EH (cell line): ENCODE results near the gene ORAI1.
A peak's percentile ranks its signal among the peaks of the same experiment; 100 is the strongest.
"Not testable (repeated sequence)": the region's sequence is repeated elsewhere in the genome, so short reads cannot be mapped to it uniquely, and the experiment has no call there.

Experiments
- DNase-seq: peaks from one replicate; pipeline ENCODE4 v3.0.0-alpha.2; 2015; ENCODE audit warnings: low read depth

Gene ORAI1

GRCh38 chr12:121649322-121649721 lies 23.0 kb downstream of the ORAI1 start:
- DNase-seq, result no peak

- DNase-seq, result no peak
Measured at GRCh38 chr12:121649819-121650353, 23.6 kb downstream of the ORAI1 start.

DNA sequence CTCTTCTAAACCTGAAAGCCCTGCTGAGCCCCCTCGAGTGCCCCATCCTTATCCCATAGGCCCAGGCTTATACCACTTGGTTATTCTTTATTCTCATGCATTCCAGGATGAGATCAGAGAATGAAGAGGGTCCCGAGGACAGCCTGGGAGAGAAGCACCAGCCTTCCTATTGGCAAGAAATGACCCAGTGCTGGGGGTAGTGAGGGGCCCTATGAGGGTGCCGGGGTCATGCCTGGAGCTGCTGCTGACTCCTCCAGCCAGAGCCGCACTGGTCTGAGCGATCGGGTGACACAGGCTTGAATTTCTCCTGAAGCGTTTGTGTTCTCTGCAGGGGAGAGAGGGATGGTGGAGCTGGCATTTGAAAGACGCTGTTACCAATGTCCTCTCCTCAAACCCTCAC lies 25.0 kb downstream of the ORAI1 start:
- no peak for DNase-seq

DNA sequence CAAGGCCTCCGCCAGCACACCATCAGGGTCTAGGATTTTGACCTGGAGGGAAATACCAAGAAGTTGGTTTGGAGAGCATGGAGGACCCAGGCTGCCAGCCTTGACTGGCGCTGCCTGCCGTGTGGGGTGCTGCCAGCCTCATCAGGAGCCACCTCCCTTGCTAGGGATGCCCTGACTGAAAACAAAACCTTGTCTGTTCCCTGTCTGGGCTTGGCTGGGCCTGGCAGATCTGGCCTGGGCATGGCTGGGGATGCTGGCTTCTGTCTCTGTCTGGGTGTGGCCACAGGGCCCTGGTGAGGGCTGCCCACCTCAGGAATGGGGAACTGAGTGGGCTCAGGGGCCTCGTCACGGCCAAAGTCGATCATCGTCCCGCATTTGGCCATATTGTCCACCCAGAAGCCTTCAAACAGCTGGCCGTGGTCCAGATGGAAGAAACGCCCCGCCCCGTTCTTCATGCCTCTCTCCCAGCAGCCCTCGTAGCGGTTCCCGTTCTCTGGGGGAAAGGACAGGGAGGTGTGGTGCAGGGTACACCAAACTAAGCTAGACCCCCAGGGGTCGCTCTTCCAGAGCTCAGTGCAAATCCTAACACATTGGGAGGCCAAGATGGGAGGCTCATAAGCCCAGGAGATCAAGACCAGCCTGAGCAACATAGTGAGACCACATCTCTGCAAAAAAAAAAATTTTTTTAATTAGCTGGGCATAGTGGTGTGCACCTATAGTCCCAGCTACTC lies 26.6 kb downstream of the ORAI1 start:
- DNase-seq, result no peak

DNA sequence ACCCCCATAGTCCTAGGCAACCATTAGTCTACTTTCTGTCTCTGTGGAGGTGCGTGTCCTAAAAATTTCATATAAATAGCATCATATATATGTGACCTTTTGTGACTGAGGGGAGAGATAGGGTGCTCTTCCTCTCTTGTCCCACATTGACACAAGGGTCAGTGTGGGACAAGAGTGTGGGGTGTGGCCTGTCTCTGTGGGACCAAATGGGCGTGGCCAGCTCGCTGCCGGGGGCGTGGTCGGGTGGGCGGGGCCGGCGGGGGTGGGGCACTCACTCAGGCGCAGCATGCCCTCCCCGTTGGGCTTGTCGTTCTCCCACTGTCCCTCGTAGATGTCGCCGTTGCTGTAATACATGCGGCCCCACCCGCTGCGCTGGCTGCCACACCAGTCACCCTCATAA lies 27.7 kb downstream of the ORAI1 start:
- no peak for DNase-seq

DNA sequence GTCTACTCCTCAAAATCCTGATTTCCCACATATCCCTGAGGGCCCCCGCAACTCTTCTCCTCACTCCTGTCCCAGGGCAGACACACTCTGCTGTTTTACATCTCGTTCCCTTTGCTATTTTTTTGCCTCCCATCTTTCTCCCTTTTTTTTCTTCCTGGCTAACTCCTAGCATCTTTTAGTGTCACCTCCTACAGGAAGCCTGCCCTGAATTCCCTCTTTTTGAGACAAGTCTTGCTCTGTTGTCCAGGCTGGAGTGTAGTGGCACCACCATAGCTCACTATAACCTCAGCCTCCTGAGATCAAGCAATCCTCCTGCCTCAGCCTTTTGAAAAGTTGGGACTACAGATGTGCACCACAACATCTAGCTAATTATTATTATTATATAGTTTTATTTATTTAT lies 29.8 kb downstream of the ORAI1 start:
- DNase-seq, result no peak

GRCh38 chr12:121657305-121658008 lies 31.1 kb downstream of the ORAI1 start:
- DNase-seq, result peak; percentile 27

GRCh38 chr12:121661353-121662105 lies 35.2 kb downstream of the ORAI1 start:
- not testable (repeated sequence) for DNase-seq

GRCh38 chr12:121663610-121663929 lies 37.2 kb downstream of the ORAI1 start:
- DNase-seq, result no peak

GRCh38 chr12:121666829-121667228 lies 40.5 kb downstream of the ORAI1 start:
- DNase-seq, result not testable (repeated sequence)

- peak; percentile 44 for DNase-seq
Measured at GRCh38 chr12:121668750-121669520, 42.6 kb downstream of the ORAI1 start.

GRCh38 chr12:121669521-121669900 lies 43.2 kb downstream of the ORAI1 start, which contains the start of gene MORN3:
MORN3 (minus strand) TSS chr12:121669654; CDS start chr12:121669483, 171 bp downstream.
- DNase-seq, result no peak

- DNase-seq, result peak; percentile 14
Measured at GRCh38 chr12:121673013-121673511, 46.7 kb downstream of the ORAI1 start.

- DNase-seq, result no peak
Measured at GRCh38 chr12:121676190-121676589, 49.9 kb downstream of the ORAI1 start.

DNA sequence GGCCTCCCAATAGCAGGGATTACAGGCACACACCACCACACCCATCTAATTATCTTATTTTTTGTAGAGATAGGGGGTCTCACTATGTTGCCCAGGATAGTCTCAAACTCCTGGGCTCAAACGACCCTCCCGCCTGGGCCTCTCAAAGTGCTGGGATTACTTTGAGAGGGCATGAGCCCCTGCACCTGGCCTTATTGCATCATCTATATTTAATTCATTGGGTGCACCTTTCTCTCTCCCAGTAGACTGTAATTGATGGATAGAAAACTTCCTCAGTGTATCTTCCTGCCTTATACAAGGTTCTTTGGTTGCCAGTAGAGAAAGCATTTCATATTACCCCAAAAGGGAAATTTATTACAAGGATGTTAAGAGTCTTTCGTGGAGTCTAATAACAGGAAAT lies 52.0 kb downstream of the ORAI1 start:
- DNase-seq, result no peak

DNA sequence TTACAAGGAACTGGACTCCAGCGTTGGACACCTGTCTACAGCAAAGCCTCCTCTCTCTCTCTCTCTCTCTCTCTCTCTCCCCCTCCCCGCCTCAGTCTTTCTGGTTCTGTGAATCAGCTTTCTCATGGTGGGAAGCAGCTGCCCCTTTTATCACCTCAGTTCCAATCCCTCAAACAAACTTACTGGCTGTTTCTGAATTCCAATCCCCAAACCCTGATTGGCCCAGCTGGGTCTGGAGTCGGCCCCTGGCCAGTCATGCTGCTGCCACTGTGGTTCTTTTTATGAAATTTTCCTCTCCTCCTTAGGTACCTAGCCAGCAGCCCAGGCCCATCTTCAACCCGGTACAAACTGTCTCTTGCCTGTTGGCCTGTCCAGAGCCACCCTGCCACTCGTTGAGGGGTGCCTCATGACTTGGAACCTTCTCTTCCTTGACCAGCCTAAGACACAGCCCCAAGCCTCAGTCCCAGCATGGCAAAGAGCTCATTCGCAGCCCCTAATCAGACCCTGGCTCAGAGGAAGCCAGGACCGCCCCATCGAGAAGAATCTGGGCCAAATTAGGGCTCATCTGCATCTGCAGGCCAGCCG lies 52.5 kb downstream of the ORAI1 start:
- DNase-seq, result peak; percentile 37

GRCh38 chr12:121679661-121680197 lies 53.4 kb downstream of the ORAI1 start:
- DNase-seq, result not testable (repeated sequence)

DNA sequence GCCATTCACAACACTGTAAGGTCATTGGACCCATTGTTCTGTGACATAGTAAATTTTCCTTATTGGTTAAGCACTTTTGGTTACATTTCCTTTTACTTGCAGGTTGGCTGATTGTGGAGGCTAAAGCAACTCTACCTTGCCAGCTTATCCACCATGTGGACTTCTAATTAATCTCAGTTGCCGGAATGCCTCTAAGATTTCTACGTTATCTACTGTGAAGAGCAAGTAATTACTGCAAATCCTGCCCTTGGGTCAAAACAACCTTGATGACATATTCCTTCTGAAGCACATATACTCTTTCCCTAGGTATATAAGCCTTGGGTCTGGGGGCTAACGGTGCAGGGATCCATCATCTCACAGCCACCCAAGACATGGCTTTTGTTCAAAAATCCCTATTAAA lies 62.6 kb downstream of the ORAI1 start:
- DNase-seq, result no peak

DNA sequence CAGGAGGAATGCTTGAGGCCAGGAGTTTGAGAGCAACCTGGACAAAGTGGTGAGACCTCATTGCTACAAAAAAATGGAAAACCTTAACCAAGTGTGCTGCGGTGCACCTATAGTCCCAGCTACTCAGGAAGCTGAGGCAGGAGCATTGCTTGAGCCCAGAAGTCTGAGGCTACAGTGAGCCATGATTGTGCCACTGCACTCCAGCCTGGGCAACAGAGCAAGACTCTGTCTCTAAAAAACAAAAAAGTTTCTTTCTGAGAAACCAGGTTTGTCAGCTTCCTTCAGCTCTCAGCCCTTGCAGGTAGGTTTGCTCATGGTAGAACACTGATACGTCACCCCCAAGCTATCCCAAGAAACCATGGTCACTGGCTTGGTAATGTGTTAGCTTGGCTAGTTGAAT lies 63.1 kb downstream of the ORAI1 start:
- no peak for DNase-seq
